Thyroid gland (tissue), 4 donors: Measurements from ENCODE around the gene RASGRP4. TPM values are rescaled to one million over a fixed set of nuclear protein-coding genes. Genes with fewer than 3 reads are reported as not detected.

Experiments used
- DNase-seq, 2 donors: peaks; one replicate each; pipeline ENCODE4 v3.0.0-alpha.2; 2019
- H3K27ac ChIP-seq, 3 donors: fragments of 200-600 bp; sonication (generic); 1 replicate in 2 of 3; 2 replicates in 1 of 3; pipeline ENCODE4 v1.5.1; 2016 to 2019; ENCODE audit warnings: mild to moderate bottlenecking in 1 of 3, moderate library complexity in 1 of 3
- H3K27me3 ChIP-seq: fragments of 200-600 bp; sonication (generic); one replicate; pipeline ENCODE4 v1.5.1; 2019
- H3K36me3 ChIP-seq, 2 donors: fragments of 200-600 bp; sonication (generic); one replicate each; pipeline ENCODE4 v1.5.1; 2016 to 2019
- H3K4me1 ChIP-seq, 2 donors: fragments of 200-600 bp; sonication (generic); one replicate each; pipeline ENCODE4 v1.5.1; 2017 to 2019
- H3K4me3 ChIP-seq, 3 donors: fragments of 200-600 bp; sonication (generic); replicated peaks in 1 of 3; 1 replicate in 2 of 3; 2 replicates in 1 of 3; pipeline ENCODE4 v1.5.1; 2016; ENCODE audit warnings: mild to moderate bottlenecking in 1 of 3
- H3K9me3 ChIP-seq: fragments of 200-600 bp; sonication (generic); one replicate; pipeline ENCODE4 v1.5.1; 2017
- POLR2A ChIP-seq, 2 donors: fragments of 450-650 bp; IDR thresholded peaks; one replicate each; pipeline ENCODE4 v1.6.1; 2017; ENCODE audit warnings: antibody characterized with exemption in 2 of 2, mild to moderate bottlenecking in 2 of 2, moderate library complexity in 1 of 2
- WGBS, 2 donors: methylation state at CpG; one replicate each; pipeline ENCODE4 v1.1.5; 2017; 5-methylcytosine and 5-hydroxymethylcytosine counted together
- intact Hi-C: fragments of 100-400 bp; cut with DNase I; formaldehyde crosslinking; loops from one replicate; pipeline ENCODE4 v1.15.1; 2023
- total RNA-seq, 4 donors: library from RNA; depleted of rRNA; stranded (reverse); fragments of >200 nt; gene quantifications; one replicate each; pipeline ENCODE4 v1.2.3, GENCODE V29; 2016
- TF ChIP-seq, protein P1 (sequence below), 6 experiments: fragments of 200-600 bp in 3 of 6; fragments of 450-650 bp in 3 of 6; sonication (generic) in 3 of 6; IDR thresholded peaks; one replicate each; pipeline ENCODE4 v1.5.1; 2016 to 2019; ENCODE audit warnings: antibody characterized with exemption in 6 of 6, mild to moderate bottlenecking in 2 of 6, inconsistent platforms in 1 of 6, moderate library complexity in 1 of 6

RASGRP4 gene
- total RNA-seq, 4 donors from 2014 or later: 0.89 to 1.7 (median 1.2) TPM

DNA sequence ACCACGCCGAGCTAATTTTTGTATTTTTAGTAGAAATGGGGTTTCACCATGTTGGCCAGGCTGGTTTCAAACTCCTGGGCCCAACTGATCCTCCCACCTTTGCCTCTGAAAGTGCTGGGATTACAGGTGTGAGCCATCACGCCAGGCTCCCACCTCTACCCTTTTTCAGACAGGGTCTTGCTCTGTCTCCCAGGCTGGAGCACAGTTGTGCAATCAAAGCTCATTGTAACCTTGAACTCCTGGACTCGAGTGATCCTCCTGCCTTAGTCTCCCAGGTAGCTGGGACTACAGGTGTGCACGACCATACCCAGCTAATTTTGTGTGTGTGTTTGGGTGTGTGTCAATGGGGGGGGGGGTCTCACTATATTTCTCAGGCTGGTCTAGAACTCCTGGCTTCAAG is 1.7 kb downstream of the RASGRP4 start:
- Histone ChIP-seq H3K36me3 (no peaks in the 10 kb centered on the region), H3K4me3 (no peak overlapping the region), H3K4me1 (no peaks in the 10 kb centered on the region), H3K27me3 (no peaks in the 10 kb centered on the region), H3K27ac (no peak overlapping the region), H3K9me3 (no peaks in the 10 kb centered on the region)
- intact Hi-C loops: no loop called here
- WGBS, 2 donors: 81 to 88% methylated on average over 4 to 5 of the region's 5 CpGs
- TF ChIP-seq, protein P1, sequence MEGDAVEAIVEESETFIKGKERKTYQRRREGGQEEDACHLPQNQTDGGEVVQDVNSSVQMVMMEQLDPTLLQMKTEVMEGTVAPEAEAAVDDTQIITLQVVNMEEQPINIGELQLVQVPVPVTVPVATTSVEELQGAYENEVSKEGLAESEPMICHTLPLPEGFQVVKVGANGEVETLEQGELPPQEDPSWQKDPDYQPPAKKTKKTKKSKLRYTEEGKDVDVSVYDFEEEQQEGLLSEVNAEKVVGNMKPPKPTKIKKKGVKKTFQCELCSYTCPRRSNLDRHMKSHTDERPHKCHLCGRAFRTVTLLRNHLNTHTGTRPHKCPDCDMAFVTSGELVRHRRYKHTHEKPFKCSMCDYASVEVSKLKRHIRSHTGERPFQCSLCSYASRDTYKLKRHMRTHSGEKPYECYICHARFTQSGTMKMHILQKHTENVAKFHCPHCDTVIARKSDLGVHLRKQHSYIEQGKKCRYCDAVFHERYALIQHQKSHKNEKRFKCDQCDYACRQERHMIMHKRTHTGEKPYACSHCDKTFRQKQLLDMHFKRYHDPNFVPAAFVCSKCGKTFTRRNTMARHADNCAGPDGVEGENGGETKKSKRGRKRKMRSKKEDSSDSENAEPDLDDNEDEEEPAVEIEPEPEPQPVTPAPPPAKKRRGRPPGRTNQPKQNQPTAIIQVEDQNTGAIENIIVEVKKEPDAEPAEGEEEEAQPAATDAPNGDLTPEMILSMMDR (IDR thresholded peaks at IDR 0.05): no peak
- TF ChIP-seq POLR2A (IDR thresholded peaks at IDR 0.05): no peak
- no peak for DNase-seq

DNA sequence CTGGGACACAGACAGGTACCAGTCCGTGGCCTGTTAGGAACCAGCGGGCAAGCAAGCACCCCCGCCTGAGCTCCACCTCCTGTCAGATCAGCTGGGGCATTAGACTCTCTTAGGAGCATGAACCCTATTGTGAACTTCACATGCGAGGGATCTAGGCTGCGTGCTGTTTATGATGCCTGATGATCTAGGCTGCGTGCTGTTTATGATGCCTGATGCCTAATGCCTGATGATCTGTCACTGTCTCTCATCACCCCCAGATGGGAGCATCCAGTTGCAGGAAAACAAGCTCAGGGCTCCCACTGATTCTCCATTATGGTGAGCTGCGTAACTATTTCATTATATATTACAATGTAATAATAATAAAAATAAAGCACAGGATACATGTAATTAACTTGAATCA is 3.6 kb downstream of the RASGRP4 start:
- Histone ChIP-seq H3K9me3 (no peaks in the 10 kb centered on the region), H3K4me1 (peaks cover 9 to 10% of the 10 kb centered on the region in 2 donors), H3K36me3 (no peaks in the 10 kb centered on the region), H3K4me3 (no peak overlapping the region), H3K27me3 (no peaks in the 10 kb centered on the region), H3K27ac (no peak overlapping the region)
- no peak for TF ChIP-seq POLR2A (IDR thresholded peaks at IDR 0.05)
- TF ChIP-seq, protein P1 (IDR thresholded peaks at IDR 0.05): no peak
- no peak for DNase-seq
- 78 to 80% methylated on average over 4 to 6 of the region's 7 CpGs for WGBS, 2 donors
- intact Hi-C loops: no loop called here

DNA sequence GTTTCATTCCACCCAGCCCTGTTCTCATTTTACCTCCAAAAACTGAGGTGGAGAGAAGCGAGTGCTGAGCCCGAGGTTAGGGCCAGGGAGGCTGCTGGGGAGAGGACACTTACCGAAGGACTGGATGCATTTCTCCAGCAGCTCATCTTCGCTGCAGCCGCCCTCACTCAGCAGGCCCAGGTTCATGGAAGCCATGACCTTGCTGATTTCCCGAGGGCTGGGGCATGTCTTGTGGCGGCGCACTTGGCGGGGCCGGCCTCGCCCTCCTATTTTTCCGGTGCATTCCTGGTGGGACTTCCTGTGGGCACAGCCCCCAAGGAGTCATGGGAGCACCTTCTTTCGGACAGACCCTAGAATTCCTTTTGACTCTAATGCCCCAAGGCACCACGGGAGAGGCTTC is 4.2 kb downstream of the RASGRP4 start:
- H3K27me3 ChIP-seq: no peaks in the 10 kb centered on the region
- intact Hi-C loops: no loop called here
- H3K36me3 ChIP-seq: no peaks in the 10 kb centered on the region
- no peak for DNase-seq
- WGBS, 2 donors: 75 to 82% methylated on average over 14 of the region's 14 CpGs
- H3K4me1 ChIP-seq: peaks cover 9 to 10% of the 10 kb centered on the region in 2 donors
- no peaks in the 10 kb centered on the region for H3K9me3 ChIP-seq
- no peak overlapping the region for H3K27ac ChIP-seq
- TF ChIP-seq POLR2A (IDR thresholded peaks at IDR 0.05): no peak
- TF ChIP-seq, protein P1 (IDR thresholded peaks at IDR 0.05): no peak
- H3K4me3 ChIP-seq: no peak overlapping the region

DNA sequence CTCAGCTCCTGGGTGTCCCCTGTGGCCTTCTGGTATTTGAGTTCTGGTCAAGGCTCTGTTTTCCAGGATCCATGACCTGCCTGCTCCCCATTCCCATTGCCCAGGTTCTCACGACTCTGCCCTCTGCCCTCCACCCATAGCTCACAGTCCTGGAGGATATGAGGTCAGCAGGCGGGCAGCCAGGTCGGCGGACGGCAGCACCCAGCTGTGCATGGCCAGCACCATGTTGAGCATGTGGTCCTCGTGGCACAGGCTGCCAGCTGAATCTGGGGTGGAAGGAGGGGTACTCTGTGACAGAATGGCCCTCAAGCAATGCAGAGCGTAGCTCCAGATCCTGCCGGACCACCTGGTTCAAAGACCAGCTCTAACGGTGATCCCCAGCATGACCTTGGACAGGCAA is 5.1 kb downstream of the RASGRP4 start:
- no peak for DNase-seq
- no peak overlapping the region for H3K27ac ChIP-seq
- intact Hi-C loops: no loop called here
- H3K27me3 ChIP-seq: no peaks in the 10 kb centered on the region
- no peak overlapping the region for H3K4me3 ChIP-seq
- no peaks in the 10 kb centered on the region for H3K9me3 ChIP-seq
- H3K36me3 ChIP-seq: no peaks in the 10 kb centered on the region
- peaks cover 9 to 10% of the 10 kb centered on the region in 2 donors for H3K4me1 ChIP-seq
- WGBS, 2 donors: 77 to 92% methylated on average over 3 to 6 of the region's 9 CpGs
- TF ChIP-seq POLR2A (IDR thresholded peaks at IDR 0.05): no peak
- TF ChIP-seq, protein P1 (IDR thresholded peaks at IDR 0.05): no peak

DNA sequence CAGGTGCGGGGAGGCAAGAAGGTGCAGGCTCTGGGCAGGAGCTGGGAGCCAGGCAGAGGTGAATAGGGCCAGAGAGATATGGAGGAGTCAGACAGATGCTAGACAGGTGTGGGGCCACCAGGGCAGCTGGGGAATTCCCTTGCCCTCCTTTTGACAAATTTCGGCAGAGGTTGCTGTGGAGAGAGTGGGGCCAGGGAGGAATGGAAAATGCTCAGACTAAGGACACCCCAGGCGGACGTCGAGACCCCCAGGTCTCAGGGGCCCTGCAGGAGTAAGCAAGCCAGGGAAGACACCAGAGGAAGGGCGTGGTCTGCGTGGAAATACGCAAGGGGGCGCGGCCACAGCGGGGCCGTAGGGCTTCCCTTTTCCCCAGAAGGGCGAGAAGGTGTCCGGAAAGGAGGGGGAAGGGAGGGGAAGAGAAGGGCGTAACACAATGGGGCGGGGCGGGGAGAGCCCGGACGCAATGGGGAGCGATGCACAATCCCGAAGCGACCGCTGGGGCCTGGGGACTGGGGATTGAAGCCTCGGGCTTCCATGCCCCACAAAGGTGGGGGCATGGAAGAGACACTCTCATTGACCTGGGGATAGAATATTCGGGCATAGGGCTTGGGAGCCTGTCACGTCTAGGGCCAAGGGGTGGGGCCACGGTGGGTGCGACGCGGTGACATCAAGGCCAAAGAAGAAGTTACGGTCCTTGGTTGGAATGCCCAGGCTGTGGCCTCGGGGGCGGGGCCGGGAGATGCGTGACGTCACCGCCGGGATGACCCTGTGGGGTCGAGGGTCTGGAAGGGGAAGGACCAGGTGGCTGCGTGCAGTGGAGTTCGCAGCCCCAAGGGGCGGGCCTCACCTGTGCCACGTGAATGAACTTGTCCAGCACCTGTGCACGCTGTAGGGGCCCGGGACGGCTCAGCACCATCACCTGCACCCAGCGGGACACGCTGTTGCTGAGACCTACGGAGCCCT is 8.2 kb downstream of the RASGRP4 start:
- 6 to 9% methylated on average over 43 of the region's 49 CpGs for WGBS, 2 donors
- Histone ChIP-seq H3K36me3 (no peaks in the 10 kb centered on the region), H3K27me3 (no peaks in the 10 kb centered on the region), H3K4me1 (peaks cover 9 to 10% of the 10 kb centered on the region in 2 donors), H3K27ac (no peak overlapping the region), H3K4me3 (peak overlapping the region in 1 of 3 donors; percentile 10), H3K9me3 (no peaks in the 10 kb centered on the region)
- intact Hi-C loops: no loop called here
- DNase-seq: peak; percentile 40 to 41
- no peak for TF ChIP-seq POLR2A (IDR thresholded peaks at IDR 0.05)
- TF ChIP-seq, protein P1 (IDR thresholded peaks at IDR 0.05): no peak
